ENCODE data around the gene SERPINB6. TPM values are rescaled to one million over a fixed set of nuclear protein-coding genes. Genes with fewer than 3 reads are reported as not detected.

Gene SERPINB6
- total RNA-seq, 4 donors from 2014 or later, result 130 to 185 (median 155) TPM

GRCh38 chr6:2993755-2994317 lies 22.5 kb upstream of the SERPINB6 start:
- Histone ChIP-seq H3K36me3 (no peaks in the 10 kb centered on the region), H3K27ac (no peak overlapping the region), H3K27me3 (no peaks in the 10 kb centered on the region), H3K4me1 (peaks cover 0 to 21% (median 8%) of the 10 kb centered on the region in 4 donors), H3K9me3 (no peaks in the 10 kb centered on the region), H3K4me3 (no peak overlapping the region)
- TF ChIP-seq EP300 (IDR thresholded peaks at IDR 0.05) (no peak), CTCF (IDR thresholded peaks at IDR 0.05) (no peak), POLR2A (IDR thresholded peaks at IDR 0.05) (no peak)
- WGBS, 2 donors, result 90 to 92% methylated on average over 4 of the region's 4 CpGs
- DNase-seq (ENCODE audit: low spot score in 2 of 2), result no peak

GRCh38 chr6:2992330-2992979 lies 21.1 kb upstream of the SERPINB6 start:
- no peaks in the 10 kb centered on the region for H3K27me3 ChIP-seq
- 90 to 91% methylated on average over 6 of the region's 6 CpGs for WGBS, 2 donors
- DNase-seq (ENCODE audit: low spot score in 2 of 2), result no peak
- no peak overlapping the region for H3K4me3 ChIP-seq
- peaks cover 0 to 25% (median 13%) of the 10 kb centered on the region in 4 donors for H3K4me1 ChIP-seq
- no peaks in the 10 kb centered on the region for H3K9me3 ChIP-seq
- no peaks in the 10 kb centered on the region for H3K36me3 ChIP-seq
- TF ChIP-seq EP300 (IDR thresholded peaks at IDR 0.05) (no peak), CTCF (IDR thresholded peaks at IDR 0.05) (no peak), POLR2A (IDR thresholded peaks at IDR 0.05) (no peak)
- H3K27ac ChIP-seq, result no peak overlapping the region

GRCh38 chr6:2990932-2991506 lies 19.7 kb upstream of the SERPINB6 start:
- no peaks in the 10 kb centered on the region for H3K9me3 ChIP-seq
- H3K36me3 ChIP-seq, result no peaks in the 10 kb centered on the region
- peaks cover 0 to 36% (median 17%) of the 10 kb centered on the region in 4 donors for H3K4me1 ChIP-seq
- WGBS, 2 donors, result 36 to 59% methylated on average over 10 of the region's 10 CpGs
- peak overlapping the region; percentile 75 to 90 (median 78) for H3K4me3 ChIP-seq
- DNase-seq (ENCODE audit: low spot score in 2 of 2), result no peak
- no peak for TF ChIP-seq POLR2A (IDR thresholded peaks at IDR 0.05)
- TF ChIP-seq EP300 (IDR thresholded peaks at IDR 0.05), result no peak
- no peak for TF ChIP-seq CTCF (IDR thresholded peaks at IDR 0.05)
- H3K27me3 ChIP-seq, result no peaks in the 10 kb centered on the region
- H3K27ac ChIP-seq, result peak overlapping the region; percentile 91 to 95 (median 94)

GRCh38 chr6:2990248-2990931 lies 19.0 kb upstream of the SERPINB6 start:
- Histone ChIP-seq H3K4me1 (peaks cover 0 to 36% (median 17%) of the 10 kb centered on the region in 4 donors), H3K9me3 (no peaks in the 10 kb centered on the region), H3K36me3 (no peaks in the 10 kb centered on the region), H3K4me3 (peak overlapping the region; percentile 75 to 90 (median 78)), H3K27ac (peak overlapping the region; percentile 91 to 95 (median 94)), H3K27me3 (no peaks in the 10 kb centered on the region)
- DNase-seq (ENCODE audit: low spot score in 2 of 2), result no peak
- TF ChIP-seq CTCF (IDR thresholded peaks at IDR 0.05), result no peak
- no peak for TF ChIP-seq POLR2A (IDR thresholded peaks at IDR 0.05)
- no peak for TF ChIP-seq EP300 (IDR thresholded peaks at IDR 0.05)
- WGBS, 2 donors, result 21 to 37% methylated on average over 19 of the region's 19 CpGs

Measured in tibial nerve (tissue), 4 donors.